ENCODE data around the gene CGAS.
A peak's percentile ranks its signal among the peaks of the same experiment; 100 is the strongest.
"Not testable (repeated sequence)": the region's sequence is repeated elsewhere in the genome, so short reads cannot be mapped to it uniquely, and the experiment has no call there.

Gene CGAS

GRCh38 chr6:73452107-73452461 lies at the start of gene CGAS:
TSS of gene CGAS (minus strand) at chr6:73452297. CDS start at chr6:73452181, 116 bp downstream.
- peak; percentile 61 to 85 for DNase-seq

DNA sequence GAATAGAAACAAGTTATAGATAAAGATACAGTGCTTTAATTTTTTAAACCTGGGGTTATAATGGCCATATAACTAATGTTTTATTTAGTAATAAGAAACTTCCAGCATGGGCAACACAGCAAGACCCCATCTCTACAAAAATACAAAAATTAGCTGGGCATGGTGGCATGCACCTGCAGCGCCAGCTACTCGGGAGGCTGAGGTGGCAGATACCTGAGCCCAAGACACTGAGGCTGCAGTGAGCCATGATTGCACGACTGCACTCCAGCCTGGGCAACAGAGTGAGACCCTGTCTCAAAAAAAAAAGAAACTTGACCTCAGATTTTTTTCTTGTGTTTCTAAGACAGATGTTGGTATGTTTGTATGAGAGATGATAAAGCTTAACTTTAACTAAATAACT lies 45.8 kb upstream of the CGAS start:
- DNase-seq: no peak

- DNase-seq: no peak
Observed at GRCh38 chr6:73491377-73491776, 39.3 kb upstream of the CGAS start.

DNA sequence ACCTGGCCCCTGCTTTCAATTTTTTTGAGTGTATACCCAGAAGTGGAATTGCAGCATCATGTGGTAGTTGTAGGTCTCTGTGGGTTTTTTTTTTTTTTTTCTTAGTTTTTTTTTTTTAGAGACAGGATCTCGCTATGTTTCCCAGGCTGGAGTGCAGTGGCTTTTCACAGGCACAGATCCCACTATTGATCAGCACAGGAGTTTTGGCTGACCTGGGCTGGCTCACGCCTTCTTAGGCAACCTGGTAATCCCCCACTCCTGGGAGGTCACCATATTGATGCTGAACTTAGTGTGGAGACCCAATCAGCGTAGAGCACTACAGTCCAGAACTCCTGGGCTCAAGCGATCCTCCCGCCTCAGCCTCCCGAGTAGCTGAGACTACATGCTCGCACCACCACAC lies 35.4 kb upstream of the CGAS start:
- DNase-seq: no peak

GRCh38 chr6:73484438-73484837 lies 32.3 kb upstream of the CGAS start:
- no peak for DNase-seq

DNA sequence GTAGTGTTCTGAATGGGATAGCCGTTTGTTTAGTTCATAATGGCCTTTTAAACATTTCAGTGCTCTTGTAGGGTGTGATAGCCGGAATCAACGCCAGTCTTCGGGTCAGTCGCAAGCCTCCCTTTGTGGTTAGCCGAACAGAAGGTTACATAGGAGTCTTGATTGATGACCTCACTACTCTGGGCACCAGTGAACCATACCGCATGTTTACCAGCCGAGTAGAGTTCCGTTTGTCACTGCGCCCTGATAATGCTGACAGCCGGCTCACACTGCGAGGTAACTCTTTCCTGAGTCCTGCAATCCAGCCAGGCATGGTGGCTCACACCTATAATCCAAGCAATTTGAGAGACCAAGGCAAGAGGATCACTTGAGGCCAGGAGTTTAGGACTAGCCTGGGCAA lies 29.9 kb upstream of the CGAS start:
- no peak for DNase-seq

DNA sequence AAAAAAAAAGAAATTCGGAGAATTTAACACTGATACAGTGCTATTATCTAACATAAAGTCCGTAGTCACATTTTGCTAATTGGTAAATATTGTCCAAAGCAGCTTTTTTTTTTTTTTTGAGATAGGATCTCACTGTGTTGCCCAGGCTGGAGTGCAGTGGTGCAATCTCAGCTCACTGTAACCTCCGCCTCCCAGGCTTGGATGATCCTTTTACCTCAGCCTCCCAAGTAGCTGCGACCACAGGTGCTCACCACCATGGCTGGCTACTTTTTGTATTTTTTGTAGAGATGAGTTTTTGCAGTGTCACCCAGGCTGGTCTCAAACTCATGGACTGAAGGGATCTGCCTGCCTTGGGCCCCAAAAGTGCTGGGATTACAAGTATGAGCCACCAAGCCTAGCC lies 25.3 kb upstream of the CGAS start:
- no peak for DNase-seq

- no peak for DNase-seq
Observed at GRCh38 chr6:73476723-73477122, 24.6 kb upstream of the CGAS start.

GRCh38 chr6:73471686-73472290 lies 19.7 kb upstream of the CGAS start:
- no peak for DNase-seq

GRCh38 chr6:73461537-73462350 lies 9.6 kb upstream of the CGAS start, which contains the start of gene MTO1:
TSS of gene MTO1 (plus strand) at chr6:73461737. CDS start at chr6:73461855, 118 bp downstream.
- DNase-seq: peak; percentile 54 to 67

DNA sequence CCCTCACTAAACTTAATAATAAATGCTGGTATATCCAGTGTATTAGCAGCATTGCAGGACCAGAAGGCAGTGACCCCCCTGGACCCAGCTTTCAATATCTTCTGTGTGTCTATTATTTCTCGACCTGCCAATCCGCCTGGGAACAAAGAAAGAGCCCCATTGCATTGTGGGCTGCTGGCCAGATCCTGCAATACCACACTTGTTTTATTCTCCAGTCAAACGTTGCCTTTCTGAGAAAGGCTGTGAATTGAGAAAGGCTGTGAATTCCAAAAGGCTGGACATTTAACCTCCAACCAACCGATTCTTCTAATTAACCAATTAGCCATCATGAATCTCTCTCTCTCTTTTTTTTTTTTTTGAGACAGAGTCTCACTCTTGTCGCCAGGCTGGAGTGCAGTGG lies 8.0 kb upstream of the CGAS start:
- DNase-seq: no peak

- DNase-seq: not testable (repeated sequence)
Observed at GRCh38 chr6:73459474-73459873, 7.4 kb upstream of the CGAS start.

GRCh38 chr6:73455865-73456629 lies 4.0 kb upstream of the CGAS start:
- peak in 1 of 2 donors; percentile 67 for DNase-seq

- peak; percentile 23 to 34 for DNase-seq
Observed at GRCh38 chr6:73451223-73452106, 632 bp downstream of the CGAS start.

GRCh38 chr6:73443555-73443954 lies 8.5 kb downstream of the CGAS start:
- no peak for DNase-seq

DNA sequence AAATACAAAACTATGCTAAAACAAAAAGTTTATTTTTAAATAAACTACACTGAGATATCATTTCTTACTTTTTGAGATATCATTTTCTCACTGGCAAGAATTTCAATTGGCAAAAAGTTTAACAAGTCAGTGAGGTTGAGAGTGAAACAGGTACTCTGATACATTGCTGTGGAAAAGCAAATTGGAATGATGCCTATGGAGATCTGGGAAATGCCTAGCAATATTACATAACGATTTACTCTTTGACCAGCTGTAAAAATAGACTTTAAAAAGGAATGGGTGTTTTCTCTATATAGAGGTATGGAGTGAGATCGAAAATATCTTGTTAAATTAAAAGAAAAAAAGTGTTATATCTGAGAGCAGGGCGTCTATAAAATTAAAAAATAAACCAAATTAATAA lies 16.9 kb downstream of the CGAS start:
- no peak for DNase-seq

- DNase-seq: no peak
Observed at GRCh38 chr6:73421534-73421933, 30.6 kb downstream of the CGAS start.

DNA sequence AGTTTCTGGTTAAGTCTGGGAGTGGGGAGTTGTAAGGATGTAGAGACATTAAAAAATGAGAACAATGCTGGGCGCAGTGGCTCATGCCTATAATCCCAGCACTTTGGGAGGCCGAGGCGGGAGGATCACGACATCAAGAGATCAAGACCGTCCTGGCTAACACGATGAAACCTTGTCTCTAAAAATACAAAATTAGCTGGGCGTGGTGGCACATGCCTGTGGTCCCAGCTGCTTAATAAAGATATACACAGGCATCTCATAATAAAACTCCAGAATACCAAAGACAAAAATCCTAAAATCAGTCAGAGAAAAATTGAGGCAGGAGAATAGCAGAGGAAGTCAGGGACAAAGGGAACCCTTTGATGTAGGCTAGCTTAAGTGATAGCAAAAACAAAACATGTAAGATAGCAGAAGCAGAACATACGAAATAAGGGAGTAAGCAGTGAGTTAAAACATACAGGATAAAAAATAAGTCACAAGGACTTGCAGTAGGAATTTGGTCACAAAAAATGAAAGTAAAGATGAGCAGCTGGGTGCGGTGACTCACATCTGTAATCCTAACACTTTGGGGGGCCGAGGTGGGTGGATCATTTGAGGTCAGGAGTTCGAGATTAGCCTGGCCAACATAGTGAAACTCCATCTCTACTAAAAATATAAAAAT lies 33.9 kb downstream of the CGAS start:
- no peak for DNase-seq

GRCh38 chr6:73413102-73413501 lies 39.0 kb downstream of the CGAS start:
- DNase-seq: no peak

DNA sequence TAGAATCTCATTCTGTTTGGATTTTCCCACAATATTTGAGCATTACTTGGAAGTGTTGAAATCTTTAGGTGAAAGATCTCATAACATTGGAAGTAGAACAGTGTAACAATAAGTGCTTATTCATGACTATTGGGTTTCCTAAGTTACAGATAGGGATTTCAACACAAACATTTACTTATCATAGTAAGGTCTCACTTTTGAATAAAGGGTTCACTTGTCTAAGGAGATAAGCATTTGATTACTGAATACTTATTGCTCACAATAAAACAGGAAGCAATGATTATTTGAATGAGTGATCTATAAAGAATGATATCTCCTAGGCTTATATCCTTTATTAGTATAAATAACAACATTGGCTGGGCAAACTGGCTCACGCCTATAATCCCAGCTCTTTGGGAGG lies 42.7 kb downstream of the CGAS start:
- DNase-seq: no peak

DNA sequence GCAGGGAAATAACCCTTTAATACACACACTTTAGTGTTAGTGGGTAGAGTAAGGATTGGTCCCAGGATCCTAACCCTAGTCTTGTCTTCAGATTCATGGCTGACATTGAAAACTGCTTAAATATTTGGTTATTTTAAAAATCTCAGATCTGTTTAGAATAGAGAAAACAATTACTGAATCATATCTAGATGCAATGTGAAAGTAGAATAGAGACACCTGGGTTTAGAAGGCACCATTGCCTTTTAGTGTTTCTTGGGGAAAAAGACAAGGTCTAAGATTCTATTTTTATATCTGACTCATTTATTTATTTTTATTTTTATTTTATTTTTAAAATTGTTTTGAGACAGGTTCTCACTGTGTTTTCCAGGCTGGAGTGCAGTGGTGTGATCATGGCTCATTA lies 51.4 kb downstream of the CGAS start:
- DNase-seq: no peak

GRCh38 chr6:73395875-73396274 lies 56.2 kb downstream of the CGAS start:
- no peak for DNase-seq

Data from bone marrow (tissue), 2 donors.